COR-L47 (cell line): ENCODE results near the gene CHAT.

Source experiments
- DNase-seq: peaks from one replicate; lab custom pipeline; 2025; lab: John Stamatoyannopoulos, UW

CHAT gene

DNA sequence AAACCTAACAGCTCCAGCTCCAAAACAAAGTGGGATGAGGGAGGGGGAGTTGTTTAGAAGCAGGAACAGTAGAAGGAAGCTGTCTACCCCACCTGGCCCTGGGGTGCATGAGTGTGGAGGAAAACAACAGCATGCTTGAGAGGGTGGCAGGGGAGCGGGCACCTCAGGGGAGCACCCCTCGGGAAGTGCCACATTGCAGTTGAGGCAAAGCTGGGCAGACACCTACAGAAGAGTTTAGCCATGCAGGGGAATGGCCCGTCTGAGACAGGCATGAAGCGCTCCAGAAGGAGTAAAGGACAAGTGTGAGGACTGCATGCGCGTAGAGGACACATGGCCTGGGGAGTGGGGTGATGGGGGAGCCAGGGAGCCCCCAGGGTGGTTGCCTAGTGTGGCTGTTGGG lies 18.1 kb downstream of the CHAT start:
- no peak for DNase-seq

DNA sequence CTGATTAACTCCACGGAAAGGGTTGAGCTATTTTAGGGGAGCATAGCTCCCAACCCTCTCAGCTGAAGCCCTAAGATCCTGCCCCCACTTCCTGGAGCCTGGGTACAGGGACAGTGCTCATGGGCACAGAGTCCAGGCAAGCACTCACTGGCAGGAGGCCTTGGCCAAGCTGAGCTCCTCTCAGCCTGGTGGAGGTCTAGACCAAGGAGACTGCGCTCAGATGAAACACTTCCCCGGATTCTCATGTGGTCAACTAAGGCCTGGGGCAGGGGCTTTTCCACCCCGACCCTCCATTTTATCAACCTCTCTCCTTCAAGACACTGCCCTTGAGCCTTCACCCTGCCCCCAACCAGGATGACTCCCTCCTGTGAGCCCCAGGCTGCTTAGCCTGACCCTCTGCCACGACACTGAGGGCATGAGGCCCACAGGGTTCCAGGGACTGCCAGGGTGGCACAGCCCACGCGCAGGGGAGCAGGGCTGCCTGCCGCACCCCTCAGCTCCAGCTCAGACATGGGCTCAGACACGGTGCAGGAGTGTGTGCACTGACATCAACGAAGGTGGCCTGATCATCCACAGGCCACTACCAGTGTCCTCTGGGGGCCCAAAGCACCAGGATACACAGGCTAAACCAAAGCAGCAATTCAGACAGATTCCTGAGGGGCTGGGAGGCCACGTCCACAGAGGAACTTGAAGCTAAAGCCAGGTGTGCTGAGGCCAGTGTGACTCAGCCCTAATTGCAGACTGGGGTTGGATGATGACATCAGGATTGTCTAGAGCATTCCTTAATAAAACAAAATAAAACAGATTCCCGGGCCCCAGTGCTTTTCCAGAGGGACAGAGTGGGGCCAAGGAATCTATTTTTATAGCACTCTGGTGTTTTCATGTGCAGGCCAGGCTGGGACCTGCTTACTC lies 18.8 kb downstream of the CHAT start:
- DNase-seq, result no peak

DNA sequence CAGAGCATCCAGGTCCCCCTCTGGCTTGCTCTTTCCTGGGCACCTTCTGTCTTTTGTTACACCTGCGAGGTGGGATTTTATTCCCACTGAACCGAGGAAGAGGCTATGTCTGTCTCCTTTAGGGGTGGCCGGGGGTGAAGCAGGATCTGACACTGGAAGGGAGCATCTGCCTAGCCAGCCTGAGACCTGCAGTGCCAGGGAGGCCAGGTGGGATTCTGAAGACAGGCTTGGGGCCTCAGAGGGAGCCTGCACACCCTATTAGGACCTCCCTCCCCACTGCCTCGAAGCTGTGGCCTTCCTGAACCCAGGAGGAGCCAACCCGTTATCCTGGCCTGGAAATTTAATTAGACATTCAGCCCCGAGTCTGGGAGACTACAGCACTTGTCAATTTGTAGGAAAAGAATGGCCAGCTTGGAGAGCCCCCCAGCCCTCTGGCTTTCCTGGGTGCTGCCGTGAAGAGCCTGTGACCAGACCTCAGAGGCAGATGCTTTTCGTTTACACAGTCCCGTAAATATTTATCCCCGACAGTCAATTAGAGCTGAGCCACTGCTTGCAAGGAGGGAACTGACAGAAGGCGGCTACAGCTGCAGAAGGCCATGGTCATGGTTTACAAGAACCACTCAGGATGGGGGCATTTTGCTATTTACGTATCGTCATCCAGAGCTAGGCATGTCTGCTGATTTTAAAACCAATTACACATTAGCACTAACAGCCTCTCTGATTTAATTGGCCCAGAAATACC lies 19.7 kb downstream of the CHAT start:
- no peak for DNase-seq

DNA sequence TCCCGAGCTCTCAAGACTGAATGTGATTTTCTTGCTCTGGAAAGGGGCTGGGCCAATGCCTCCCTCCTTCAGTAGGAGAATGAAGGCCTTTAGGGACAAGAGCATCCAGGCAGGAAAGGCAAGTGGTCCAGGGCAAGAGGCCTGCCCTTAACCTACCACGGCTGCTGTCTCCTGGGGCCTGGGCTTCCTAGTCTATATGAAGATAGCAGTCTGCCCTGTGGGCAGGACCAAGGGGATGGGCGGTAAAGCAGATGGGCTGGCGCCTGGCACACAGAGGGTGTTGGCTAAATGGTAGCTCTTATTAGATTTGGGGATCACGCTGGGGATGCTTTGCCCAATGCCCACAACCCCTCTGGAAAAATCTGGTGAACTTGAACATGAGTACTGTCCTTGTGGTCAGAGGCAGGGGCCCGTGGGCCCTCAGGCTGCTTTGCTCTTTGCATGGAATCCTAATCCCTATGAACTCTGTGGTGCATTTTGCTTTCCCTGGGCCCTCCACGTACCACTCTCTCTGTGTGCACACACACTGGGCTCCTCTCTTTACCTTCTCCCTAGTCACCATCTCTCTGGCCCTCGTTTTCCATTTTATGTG lies 20.3 kb downstream of the CHAT start:
- DNase-seq, result no peak

DNA sequence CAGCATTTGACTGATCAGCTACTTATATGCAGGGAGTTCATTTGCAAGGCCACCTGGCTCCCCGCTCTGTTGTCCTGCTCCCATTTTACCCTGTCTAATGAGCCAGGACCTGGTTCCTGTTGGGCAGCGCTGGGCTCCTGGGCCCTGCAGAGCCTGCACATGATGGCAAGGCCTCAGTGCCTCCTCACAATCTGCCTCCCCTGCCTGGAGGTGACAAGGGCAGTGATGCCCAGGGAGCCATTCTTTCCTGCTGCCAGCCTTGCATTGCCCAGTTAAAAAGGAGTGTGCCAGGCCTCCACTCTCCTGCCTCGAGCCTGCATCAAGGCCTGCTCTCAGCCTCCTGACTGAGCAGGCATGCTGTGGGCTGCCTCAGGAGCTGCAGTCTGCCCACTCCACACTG lies 28.5 kb downstream of the CHAT start:
- no peak for DNase-seq

DNA sequence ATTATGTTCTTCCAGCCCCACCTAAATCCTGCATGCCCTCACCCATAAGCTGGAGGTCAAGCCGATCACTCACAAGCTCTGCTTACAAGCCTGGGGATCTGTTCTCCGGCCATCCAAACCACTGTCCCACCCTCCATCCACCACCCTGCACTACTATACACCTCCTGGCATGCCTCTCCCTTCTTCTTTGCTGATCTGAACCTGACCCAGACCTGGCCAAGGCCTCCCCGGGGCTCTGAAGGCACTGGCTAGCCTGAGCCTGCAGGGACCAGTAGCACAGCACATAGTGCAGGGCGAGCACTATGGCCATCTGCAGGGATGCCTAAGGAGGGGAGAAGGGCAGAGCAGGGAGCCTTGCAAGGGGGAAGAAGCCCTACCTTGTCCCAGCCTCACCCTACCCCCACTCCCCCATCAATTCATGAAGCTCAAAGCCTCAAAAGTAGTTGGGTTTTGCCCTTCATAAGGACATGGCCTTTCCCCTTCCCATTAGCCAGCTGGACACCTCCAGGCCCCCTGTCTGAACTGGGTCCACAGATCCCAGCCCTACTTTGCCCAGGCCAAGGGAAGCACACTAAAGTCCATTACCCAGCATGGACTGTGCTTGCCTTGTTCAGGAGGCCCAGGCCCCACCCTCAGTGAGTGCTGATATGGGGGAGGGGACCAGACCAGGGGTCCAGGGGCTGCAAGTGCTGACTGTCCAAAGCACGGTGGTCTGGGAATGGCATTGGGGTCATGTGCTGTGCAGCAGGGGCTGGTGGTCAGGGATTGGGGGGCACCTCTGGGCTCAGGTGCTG lies 29.6 kb downstream of the CHAT start:
- DNase-seq, result no peak

DNA sequence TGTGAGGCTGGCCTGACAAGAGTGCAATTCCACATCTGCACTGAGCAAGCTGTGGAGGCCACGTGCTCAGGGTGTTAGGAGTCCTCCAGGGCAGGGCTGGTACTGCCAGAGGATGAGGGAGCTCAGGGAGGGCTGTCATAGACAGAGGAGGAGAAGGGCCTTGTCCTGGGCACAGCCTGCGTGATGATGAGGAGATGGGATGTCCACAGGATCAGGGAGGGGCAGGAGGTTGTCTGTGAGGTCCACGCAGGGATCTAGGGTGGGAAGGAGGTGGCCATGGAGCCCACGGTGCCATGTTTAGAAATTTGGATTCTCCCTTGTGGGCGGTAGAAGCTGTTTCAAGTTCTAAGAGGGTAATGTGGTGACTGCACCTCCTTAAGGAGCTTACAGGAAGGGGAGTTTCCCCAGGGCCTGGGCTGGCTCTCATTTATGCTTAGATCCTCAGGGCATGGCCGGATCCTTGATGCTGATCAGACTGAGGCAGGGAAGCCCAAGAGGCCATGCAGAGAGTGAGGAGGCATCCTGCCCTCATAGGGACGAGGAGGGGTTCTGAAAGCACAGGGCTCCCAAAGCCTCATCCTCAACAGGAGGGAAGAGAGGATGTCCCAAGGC lies 30.3 kb downstream of the CHAT start:
- no peak for DNase-seq

DNA sequence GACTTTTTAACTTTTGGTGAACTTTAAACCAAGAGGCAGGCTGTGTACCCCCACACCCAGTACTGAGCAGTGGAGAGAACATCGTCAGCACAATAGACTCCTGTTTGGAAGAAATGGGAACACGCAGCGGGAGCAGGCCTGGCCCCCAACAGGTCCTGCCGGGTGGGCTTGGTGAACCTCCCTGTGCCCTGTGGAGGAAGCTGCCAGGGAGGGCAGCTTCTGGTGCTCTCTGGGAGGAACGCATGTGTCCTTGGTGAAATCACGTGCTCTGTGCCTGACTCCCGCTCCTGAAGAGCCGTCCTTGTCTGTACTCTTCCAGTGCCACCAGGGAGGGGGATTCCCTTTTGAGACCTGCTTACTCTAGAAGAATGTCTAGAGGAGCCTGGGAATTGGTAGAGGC lies 31.6 kb downstream of the CHAT start:
- DNase-seq, result no peak

DNA sequence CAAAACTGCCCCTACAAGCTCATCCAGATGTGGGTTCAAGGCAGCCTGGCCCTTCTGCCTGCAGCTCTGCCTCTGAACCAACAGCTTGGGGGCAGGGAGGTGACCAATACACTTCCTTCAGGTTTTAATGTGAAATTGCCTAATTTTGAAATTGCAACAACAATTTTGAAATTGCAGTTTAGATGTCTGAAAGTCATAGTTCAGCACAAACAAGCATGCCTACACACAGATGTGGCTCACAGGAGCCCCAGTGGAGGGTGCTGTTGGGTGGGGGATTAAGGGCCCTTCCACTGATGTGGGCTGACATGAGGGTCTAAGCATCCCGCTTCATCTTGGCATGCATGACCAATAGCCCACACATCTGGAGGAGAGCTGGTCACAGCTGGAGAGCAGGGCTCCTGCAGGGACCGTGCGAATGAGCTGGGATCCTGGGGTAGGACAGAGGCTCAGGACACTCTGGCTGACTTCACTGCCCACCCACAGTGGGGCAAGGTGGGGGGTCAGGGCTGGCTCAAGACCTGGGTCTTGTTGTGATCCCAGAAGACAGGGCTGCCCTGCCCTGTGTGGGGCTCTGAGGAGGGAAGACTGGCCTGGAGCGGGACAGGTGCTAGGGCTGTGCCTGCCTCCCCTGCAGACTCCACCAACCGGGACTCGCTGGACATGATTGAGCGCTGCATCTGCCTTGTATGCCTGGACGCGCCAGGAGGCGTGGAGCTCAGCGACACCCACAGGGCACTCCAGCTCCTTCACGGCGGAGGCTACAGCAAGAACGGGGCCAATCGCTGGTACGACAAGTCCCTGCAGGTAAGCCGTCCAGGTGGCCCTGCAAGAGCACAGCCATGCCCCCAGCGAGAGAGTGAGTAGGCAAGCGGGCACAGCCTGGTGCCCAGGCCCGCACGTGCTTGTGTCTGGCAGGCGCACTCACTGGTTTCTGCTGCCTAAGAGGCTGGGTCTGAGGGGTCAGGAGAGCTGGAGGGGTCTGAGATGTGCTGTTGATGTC lies 32.3 kb downstream of the CHAT start:
- DNase-seq, result no peak

DNA sequence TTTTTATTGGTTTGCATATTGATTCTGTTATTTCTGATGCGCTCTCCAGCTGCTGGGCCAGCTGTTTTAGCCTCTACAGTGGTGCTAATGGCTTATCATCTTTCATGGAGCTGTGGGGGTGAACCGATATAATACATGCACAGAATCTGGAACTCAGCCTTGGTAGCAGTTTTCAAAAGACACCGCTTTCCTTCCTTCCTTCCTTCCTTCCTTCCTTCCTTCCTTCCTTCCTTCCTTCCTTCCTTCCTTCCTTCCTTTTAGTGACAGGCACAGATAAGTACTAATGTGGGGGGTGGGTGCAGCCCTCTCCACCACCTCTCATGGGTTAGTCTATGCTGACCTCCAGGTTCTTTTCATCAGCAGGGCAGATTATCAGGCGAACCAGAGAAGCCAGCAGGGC lies 33.7 kb downstream of the CHAT start:
- DNase-seq, result no peak

DNA sequence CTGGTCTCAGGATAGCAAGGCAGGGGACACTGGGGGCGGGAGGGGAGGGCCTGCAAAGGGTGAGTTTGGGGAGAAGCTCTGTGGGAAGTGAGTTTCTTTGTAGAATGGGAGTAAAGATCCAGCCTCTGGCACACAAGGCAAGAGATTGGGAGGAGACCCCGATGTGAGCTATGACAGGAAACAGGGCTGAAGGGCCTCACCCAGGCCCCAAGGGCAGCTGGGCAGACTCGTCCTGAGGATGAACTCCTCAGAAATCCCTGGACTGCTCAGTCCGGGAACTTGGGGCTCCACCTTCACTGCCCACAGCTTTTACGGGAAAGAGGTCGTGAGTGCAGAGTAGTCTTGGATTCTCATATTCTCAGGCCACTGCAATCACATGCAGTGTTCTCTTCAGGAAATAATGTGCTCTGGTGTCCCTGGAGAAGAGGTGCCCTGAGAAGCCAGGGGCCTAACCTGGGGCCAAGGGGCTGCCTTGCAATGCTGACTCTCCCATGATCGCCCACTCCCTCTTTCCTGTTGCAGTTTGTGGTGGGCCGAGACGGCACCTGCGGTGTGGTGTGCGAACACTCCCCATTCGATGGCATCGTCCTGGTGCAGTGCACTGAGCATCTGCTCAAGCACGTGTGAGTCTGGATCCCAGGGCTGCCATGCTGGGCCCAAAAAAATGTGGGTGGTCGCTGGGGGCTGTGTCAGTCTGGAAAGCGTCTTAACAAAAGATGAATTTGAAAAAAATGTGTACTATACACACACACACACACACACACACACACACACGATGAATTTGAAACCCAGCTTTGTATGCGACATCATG lies 34.4 kb downstream of the CHAT start:
- no peak for DNase-seq

DNA sequence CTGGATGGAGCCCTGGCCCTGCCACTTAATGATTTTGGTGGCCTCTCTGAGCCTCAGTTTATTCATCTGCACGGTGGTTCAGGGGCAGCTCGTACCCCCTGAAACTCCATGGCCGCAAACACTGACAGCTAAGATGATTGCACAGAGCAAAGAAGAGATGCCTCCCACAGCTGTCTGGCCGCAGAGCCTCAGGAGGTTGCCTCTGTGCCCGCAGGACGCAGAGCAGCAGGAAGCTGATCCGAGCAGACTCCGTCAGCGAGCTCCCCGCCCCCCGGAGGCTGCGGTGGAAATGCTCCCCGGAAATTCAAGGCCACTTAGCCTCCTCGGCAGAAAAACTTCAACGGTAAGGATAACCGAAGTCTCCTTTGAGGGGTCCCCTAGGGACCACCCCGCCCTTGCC lies 35.5 kb downstream of the CHAT start:
- DNase-seq, result no peak

DNA sequence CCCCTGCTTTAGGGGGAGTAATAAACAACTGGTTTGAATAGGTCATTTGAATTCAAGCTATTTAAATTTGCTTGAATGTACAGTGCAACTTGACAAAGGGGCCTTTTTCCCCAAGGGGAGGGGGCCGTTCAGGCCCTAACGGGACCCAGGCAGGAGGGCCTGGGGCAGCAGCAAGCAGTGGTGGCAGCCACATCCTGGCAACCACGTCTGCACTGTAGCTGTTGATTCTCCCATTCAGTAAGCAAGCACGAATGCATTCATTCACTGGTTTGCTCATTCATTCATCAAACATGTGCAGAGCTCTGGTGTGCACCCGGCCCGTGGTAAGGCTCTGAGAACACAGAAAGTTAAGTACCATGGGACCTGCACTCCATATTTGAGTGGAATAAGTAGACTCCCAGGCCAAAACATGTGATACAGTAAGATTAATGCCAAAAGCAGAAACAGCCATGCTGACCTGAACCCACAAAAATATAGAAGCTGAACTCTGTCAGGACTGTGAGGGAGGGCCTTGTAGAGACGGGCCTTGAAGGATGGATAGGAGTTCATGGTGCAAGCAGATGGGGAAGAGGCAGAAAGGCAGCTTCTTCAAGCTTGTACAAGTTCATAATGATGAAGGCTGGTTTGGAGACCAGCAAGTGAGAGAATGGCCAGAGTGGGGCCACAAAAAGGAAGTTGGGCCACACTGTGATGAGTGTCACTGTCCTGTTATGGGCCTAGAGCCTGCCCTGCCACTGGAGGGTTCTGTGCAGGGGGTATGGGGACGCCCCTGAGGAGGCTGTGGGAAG lies 36.3 kb downstream of the CHAT start:
- no peak for DNase-seq

DNA sequence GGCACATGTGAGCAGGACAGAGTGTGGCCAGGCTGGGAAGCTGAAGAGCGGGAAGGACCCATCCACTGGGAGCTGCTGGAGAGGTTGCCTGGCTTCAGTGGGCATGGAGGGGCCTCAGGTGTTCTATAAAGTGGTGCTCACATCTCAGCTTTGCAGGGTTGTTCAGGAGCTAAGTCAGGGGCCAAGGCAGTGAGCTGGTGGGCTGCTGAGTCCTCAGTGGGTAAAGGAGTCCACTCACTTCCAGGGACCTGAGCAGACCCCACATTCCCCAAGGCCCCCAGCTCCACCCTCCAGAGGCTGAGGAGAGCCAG lies 36.8 kb downstream of the CHAT start:
- DNase-seq, result no peak

DNA sequence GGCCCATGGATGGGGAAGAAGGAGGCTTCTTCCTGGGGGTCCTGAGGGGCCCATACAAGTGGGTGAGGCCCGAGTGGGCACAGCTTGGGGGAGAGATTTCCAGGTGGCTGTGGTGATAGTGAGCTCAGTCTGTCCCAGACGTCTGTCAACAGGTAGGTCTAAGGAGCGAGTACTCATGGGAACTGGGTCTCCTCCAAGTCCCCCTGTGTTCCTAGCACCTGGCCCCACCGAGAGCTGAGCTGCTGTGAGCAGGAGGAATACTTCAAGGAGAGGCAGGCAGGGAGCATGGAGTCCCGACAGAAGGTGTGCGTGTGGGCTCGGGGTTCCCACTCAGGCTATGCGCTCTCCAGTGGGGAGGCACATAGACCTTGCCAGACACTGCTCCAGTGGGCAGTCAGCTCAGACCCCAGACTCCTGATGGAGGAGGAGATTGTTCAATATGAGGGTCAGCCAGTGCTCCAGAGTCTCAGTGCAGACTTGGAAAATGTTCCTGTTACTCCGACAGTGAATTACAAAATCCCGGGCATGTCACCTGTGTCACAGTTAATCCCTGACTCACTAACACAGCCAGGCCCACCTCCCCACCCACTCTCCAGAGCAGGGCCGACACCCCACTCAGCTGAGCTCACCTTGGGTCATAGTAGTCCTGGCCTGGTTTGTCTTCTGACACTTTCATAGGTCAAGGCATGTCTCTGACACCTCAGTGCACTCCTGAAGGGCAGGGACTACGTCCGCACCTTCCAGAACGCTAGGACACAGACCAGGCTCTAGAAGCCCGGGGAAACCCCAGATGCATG lies 37.4 kb downstream of the CHAT start:
- no peak for DNase-seq

DNA sequence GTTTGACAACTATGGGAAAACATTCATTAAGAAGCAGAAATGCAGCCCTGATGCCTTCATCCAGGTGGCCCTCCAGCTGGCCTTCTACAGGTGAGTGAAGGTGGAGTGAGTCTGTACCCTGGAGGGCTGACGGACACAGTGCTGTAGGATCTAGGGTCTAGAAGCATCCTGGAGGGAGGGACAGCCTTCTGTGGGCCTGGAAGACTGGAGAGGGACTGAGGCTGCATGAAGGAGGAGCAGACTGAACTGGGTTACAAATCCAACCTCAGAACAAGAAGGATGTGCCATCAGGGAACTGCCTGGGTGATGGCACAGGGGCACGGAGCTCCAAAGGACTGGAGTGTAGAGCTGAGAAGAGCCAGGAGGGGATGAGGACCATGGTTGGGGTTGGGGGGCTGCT lies 38.1 kb downstream of the CHAT start:
- DNase-seq, result no peak

DNA sequence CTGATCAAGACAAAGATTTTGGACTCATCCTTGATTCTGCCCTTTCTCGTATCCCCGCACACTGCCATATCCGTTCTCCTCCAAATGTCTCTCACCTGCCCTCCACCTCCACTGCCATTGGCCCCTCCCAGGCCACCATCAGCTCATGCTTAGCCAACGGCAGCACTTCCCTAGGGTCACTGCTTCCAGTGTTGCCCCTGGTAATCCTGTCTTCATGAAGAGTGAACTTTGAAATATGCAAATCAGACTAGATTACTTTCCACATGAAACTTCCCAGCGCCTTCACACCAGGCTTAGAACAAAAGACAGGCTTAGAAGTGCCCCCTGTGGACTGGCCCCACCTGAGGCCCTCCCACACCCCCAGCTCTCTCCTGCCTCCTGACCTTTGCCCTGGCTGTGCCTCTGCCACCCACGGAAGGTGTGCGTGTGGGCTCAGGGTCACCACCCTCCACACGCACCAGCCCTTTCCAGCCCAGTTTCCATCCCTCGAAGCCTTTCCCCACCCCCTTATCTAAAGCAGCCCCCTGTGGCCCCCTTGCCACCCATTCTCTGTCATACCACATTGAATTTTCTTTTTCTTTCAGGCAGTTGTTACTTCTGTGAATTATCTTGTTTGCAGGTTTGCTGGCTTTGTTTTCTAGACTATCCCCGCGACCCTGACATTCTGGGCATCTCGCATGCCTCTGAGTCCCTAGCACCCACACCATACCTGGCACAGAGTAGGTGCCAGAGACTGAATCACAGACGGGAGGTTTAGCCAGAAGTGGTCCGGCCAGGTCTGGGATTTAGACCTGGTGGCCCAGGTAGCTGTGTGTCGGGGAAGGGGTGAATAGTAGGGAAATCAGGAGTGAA lies 38.8 kb downstream of the CHAT start:
- DNase-seq, result no peak
